ENCODE data around the gene CYP4B1. TPM values are rescaled to one million over a fixed set of nuclear protein-coding genes. Genes with fewer than 3 reads are reported as not detected.
"Not testable (repeated sequence)": the region's sequence is repeated elsewhere in the genome, so short reads cannot be mapped to it uniquely, and the experiment has no call there.

Gene CYP4B1
- total RNA-seq, 1 experiment from 2014 or later, result not detected

GRCh38 chr1:46815133-46815532, 16.3 kb downstream of the CYP4B1 start:
- DNase-seq (ENCODE audit: low read depth), result no peak

- no peak for DNase-seq (ENCODE audit: low read depth)
Observed at GRCh38 chr1:46816930-46817329, 18.1 kb downstream of the CYP4B1 start.

- DNase-seq (ENCODE audit: low read depth), result no peak
Observed at GRCh38 chr1:46817814-46818213, 19.0 kb downstream of the CYP4B1 start.

- DNase-seq (ENCODE audit: low read depth), result no peak
Observed at GRCh38 chr1:46818591-46818990, 19.7 kb downstream of the CYP4B1 start.

GRCh38 chr1:46819335-46819734, 20.5 kb downstream of the CYP4B1 start:
- no peak for DNase-seq (ENCODE audit: low read depth)

GRCh38 chr1:46820076-46820475, 21.2 kb downstream of the CYP4B1 start:
- DNase-seq (ENCODE audit: low read depth), result no peak

- DNase-seq (ENCODE audit: low read depth), result no peak
Observed at GRCh38 chr1:46820560-46821060, 21.8 kb downstream of the CYP4B1 start.

GRCh38 chr1:46822248-46822826, 23.5 kb downstream of the CYP4B1 start:
- no peak for DNase-seq (ENCODE audit: low read depth)

GRCh38 chr1:46823151-46823550, 24.3 kb downstream of the CYP4B1 start:
- no peak for DNase-seq (ENCODE audit: low read depth)

- DNase-seq (ENCODE audit: low read depth), result not testable (repeated sequence)
Observed at GRCh38 chr1:46826892-46827291, 28.0 kb downstream of the CYP4B1 start.

- DNase-seq (ENCODE audit: low read depth), result peak; percentile 25
Observed at GRCh38 chr1:46830665-46831322, 31.9 kb downstream of the CYP4B1 start.

GRCh38 chr1:46835469-46835868, 36.6 kb downstream of the CYP4B1 start:
- not testable (repeated sequence) for DNase-seq (ENCODE audit: low read depth)

GRCh38 chr1:46846386-46846785, 47.5 kb downstream of the CYP4B1 start:
- not testable (repeated sequence) for DNase-seq (ENCODE audit: low read depth)

GRCh38 chr1:46857660-46858065, 58.8 kb downstream of the CYP4B1 start:
- peak; percentile 60 for DNase-seq (ENCODE audit: low read depth)

- no peak for DNase-seq (ENCODE audit: low read depth)
Observed at GRCh38 chr1:46862348-46862747, 63.5 kb downstream of the CYP4B1 start.

Other genes with a start within 250 kb of the CYP4B1 start
- gene KNCN, start 247.4 kb upstream of the CYP4B1 start, total RNA-seq (2014; rRNA removed; shearing (Covaris generic)), result not detected in 2 replicates
- gene MKNK1, start 194.8 kb upstream of the CYP4B1 start, total RNA-seq (2014; rRNA removed; shearing (Covaris generic)), result 8.9 and 21.5 TPM in 2 replicates
- gene MOB3C, start 182.2 kb upstream of the CYP4B1 start, total RNA-seq (2014; rRNA removed; shearing (Covaris generic)), result 4.0 and 5.1 TPM in 2 replicates
- gene ATPAF1, start 130.7 kb upstream of the CYP4B1 start, total RNA-seq (2014; rRNA removed; shearing (Covaris generic)), result 39.1 and 52.7 TPM in 2 replicates
- gene TEX38, start 127.2 kb upstream of the CYP4B1 start, total RNA-seq (2014; rRNA removed; shearing (Covaris generic)), result not detected in 2 replicates
- 34.3 and 45.9 TPM in 2 replicates for gene EFCAB14, start 79.9 kb upstream of the CYP4B1 start, total RNA-seq (2014; rRNA removed; shearing (Covaris generic))
- gene CYP4A11, start 142.4 kb downstream of the CYP4B1 start, total RNA-seq (2014; rRNA removed; shearing (Covaris generic)), result not detected in 2 replicates
- gene CYP4X1, start 224.6 kb downstream of the CYP4B1 start, total RNA-seq (2014; rRNA removed; shearing (Covaris generic)), result 0.77 and 1.0 TPM in 2 replicates